Measurements from ENCODE around the gene TBCD.

The TBCD gene

GRCh38 chr17:82726427-82726826 lies 25.4 kb upstream of the TBCD start:
- DNase-seq (ENCODE audit: low read depth, low spot score) = no peak
- no peak overlapping the region for H3K4me3 ChIP-seq (ENCODE audit: low read depth, low read length)
- TF ChIP-seq CTCF (IDR thresholded peaks at IDR 0.05; ENCODE audit: insufficient read depth, low read length, missing control alignments) = no peak
- ChIA-PET CTCF (no interaction called here), POLR2A (no interaction called here)

- no peak for TF ChIP-seq CTCF (IDR thresholded peaks at IDR 0.05; ENCODE audit: insufficient read depth, low read length, missing control alignments)
- no peak overlapping the region for H3K4me3 ChIP-seq (ENCODE audit: low read depth, low read length)
- POLR2A ChIA-PET = no interaction called here
- no peak for DNase-seq (ENCODE audit: low read depth, low spot score)
- CTCF ChIA-PET = no interaction called here
Measured at GRCh38 chr17:82729479-82730260, 22.2 kb upstream of the TBCD start.

GRCh38 chr17:82732118-82732743 lies 19.6 kb upstream of the TBCD start:
- no peak overlapping the region for H3K4me3 ChIP-seq (ENCODE audit: low read depth, low read length)
- POLR2A ChIA-PET = no interaction called here
- no peak for DNase-seq (ENCODE audit: low read depth, low spot score)
- no peak for TF ChIP-seq CTCF (IDR thresholded peaks at IDR 0.05; ENCODE audit: insufficient read depth, low read length, missing control alignments)
- CTCF ChIA-PET = no interaction called here

DNA sequence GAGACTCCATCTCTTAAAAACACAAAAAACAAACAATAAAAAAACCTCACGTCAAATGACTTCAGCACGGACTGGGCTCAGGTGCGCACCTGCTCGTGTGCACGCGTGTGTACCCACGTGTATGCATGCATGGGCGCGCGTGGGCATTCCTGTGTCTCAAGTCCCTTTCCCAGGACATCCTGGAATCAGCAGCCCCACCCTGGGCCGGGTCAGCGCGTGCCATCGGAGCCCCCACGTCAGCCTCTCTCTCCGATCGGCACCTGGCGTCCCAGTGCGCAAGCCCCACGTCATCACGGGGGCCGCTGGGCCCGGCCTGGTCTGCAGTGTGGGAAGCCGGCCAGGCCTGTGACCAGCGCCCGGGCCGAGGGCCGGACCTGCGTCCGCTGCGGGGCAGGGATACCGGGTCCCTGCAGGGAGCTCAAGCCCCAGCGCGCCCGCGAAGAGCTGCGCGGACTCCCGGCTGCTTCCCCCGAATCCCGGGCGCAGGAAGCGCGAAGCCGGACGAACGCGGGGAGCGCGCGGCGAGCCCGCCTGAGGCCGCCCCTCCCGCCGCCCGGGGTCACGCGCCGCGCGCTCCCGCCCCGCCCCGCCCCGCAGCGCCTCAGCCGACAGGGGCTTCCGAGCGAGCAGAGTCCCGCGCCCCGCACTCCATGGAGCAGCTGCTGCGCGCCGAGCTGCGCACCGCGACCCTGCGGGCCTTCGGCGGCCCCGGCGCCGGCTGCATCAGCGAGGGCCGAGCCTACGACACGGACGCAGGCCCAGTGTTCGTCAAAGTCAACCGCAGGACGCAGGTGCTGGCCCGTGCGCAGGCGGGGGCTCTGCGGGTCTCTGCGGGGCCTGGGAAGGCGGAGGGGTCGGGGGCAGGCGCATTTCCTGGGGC lies 16.6 kb upstream of the TBCD start, which contains the start of gene FN3K:
FN3K (plus strand) TSS at position 629 of the 880 bp plus-strand sequence; CDS start at position 651, 22 bp downstream.
- DNase-seq (ENCODE audit: low read depth, low spot score) = no peak
- ChIA-PET CTCF (no interaction called here), POLR2A (interaction anchor here (0.7 kb wide), 1 partner anchor 272 kb away, joined by 3 read pairs; no protein-coding TSS in a partner anchor)
- no peak for TF ChIP-seq CTCF (IDR thresholded peaks at IDR 0.05; ENCODE audit: insufficient read depth, low read length, missing control alignments)
- peak within 1 kb of the TSS; percentile 62 for H3K4me3 ChIP-seq (ENCODE audit: low read depth, low read length)

- no peak for TF ChIP-seq CTCF (IDR thresholded peaks at IDR 0.05; ENCODE audit: insufficient read depth, low read length, missing control alignments)
- DNase-seq (ENCODE audit: low read depth, low spot score) = no peak
- no peak overlapping the region for H3K4me3 ChIP-seq (ENCODE audit: low read depth, low read length)
- ChIA-PET CTCF (no interaction called here), POLR2A (no interaction called here)
Measured at GRCh38 chr17:82736511-82737185, 15.2 kb upstream of the TBCD start.
